ENCODE results near the gene DHX9. TPM values are rescaled to one million over a fixed set of nuclear protein-coding genes. Genes with fewer than 3 reads are reported as not detected.

DHX9 gene
- total RNA-seq, 4 donors from 2014 or later = 37.7 to 58.8 (median 48.4) TPM

GRCh38 chr1:182795563-182796228, 43.5 kb upstream of the DHX9 start:
- Histone ChIP-seq H3K9me3 (no peaks in the 10 kb centered on the region), H3K4me3 (no peak overlapping the region), H3K27me3 (no peaks in the 10 kb centered on the region), H3K36me3 (no peaks in the 10 kb centered on the region), H3K27ac (no peak overlapping the region), H3K4me1 (no peaks in the 10 kb centered on the region)
- ATAC-seq = no peak
- no peak for TF ChIP-seq CTCF (IDR thresholded peaks at IDR 0.05 in 4 of 5, conservative IDR thresholded peaks at IDR 0.05 in 1 of 5)
- TF ChIP-seq POLR2A (IDR thresholded peaks at IDR 0.05) = no peak
- no peak for DNase-seq
- in situ Hi-C loops (cut with MboI; ENCODE audit: low sequenced_read_pairs in 4 of 4) (loop anchor here (25.0 kb wide), 2 partner anchors 358 to 708 kb away; no protein-coding TSS in a partner anchor), intact Hi-C loops (cut with DNase I; ENCODE audit: low total_unique reads) (no loop called here)

DNA sequence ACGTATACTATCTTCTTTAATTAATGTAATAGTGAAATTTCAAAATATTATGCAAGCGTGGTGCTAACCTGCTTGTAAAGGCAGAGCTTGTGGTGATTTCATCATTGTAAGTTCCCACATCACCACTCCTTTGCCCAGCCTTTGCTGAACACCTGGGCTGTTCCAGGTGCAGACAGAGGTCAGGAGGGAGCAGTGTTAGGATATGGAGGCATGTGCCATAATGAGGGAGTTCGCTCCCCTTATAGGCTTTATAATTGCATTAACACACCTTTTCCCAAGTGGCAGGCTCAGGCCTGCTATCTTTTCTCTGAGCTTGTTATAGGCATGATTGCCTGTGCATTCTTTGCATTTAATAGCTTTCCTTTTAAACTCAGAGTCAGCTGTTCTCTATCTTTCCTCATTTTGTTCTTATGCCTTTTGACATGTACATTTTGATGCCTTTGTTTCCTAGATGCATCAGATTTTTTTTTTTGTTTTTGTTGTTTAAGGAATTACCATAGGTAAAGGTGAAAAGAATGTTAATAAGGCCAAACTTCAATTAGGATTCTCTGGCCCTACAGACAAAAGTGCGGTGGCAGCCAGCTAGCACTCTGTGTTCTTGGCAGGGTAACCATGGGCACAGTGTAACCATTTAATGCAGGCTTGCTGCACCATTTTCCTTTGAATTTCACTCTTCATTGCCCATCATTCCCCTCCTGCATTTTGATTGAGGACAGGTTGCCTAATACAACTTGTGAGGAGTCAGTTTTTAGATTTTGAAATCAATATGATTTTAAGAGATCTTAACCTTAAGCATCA, 36.9 kb upstream of the DHX9 start:
- DNase-seq (no peak), ATAC-seq (no peak)
- TF ChIP-seq POLR2A (IDR thresholded peaks at IDR 0.05) (no peak), CTCF (IDR thresholded peaks at IDR 0.05 in 4 of 5, conservative IDR thresholded peaks at IDR 0.05 in 1 of 5) (no peak)
- in situ Hi-C loops (cut with MboI; ENCODE audit: low sequenced_read_pairs in 4 of 4) (no loop called here), intact Hi-C loops (cut with DNase I; ENCODE audit: low total_unique reads) (no loop called here)
- no peak overlapping the region for H3K27ac ChIP-seq
- H3K4me1 ChIP-seq = no peaks in the 10 kb centered on the region
- no peaks in the 10 kb centered on the region for H3K9me3 ChIP-seq
- no peaks in the 10 kb centered on the region for H3K27me3 ChIP-seq
- H3K4me3 ChIP-seq = no peak overlapping the region
- peaks cover 0 to 29% of the 10 kb centered on the region in 2 donors for H3K36me3 ChIP-seq

DNA sequence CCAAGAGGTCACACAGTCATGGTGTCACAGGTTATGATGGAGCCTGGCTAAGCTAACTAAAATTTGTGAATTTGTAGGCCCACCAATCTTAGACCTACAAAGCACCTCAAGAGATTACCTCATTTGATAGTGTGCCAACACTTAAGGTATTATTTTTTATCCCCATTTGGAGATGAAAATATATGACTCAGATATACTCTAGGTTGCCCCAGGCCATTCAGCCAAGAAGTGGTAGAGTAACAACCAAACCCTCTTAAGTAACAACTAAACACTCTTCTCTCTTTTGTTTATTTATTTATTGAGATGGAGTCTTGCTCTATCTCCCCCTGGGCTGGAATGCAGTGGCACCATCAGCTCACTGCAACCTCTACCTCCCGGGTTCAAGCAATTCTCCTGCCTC, 35.3 kb upstream of the DHX9 start:
- Histone ChIP-seq H3K4me3 (no peak overlapping the region), H3K36me3 (peaks cover 0 to 29% of the 10 kb centered on the region in 2 donors), H3K27ac (no peak overlapping the region), H3K4me1 (no peaks in the 10 kb centered on the region), H3K27me3 (no peaks in the 10 kb centered on the region), H3K9me3 (no peaks in the 10 kb centered on the region)
- TF ChIP-seq CTCF (IDR thresholded peaks at IDR 0.05 in 4 of 5, conservative IDR thresholded peaks at IDR 0.05 in 1 of 5) = no peak
- no peak for TF ChIP-seq POLR2A (IDR thresholded peaks at IDR 0.05)
- in situ Hi-C loops (cut with MboI; ENCODE audit: low sequenced_read_pairs in 4 of 4) = no loop called here
- intact Hi-C loops (cut with DNase I; ENCODE audit: low total_unique reads) = no loop called here
- DNase-seq (no peak), ATAC-seq (no peak)

GRCh38 chr1:182806015-182806678, 33.0 kb upstream of the DHX9 start:
- intact Hi-C loops (cut with DNase I; ENCODE audit: low total_unique reads) (no loop called here), in situ Hi-C loops (cut with MboI; ENCODE audit: low sequenced_read_pairs in 4 of 4) (no loop called here)
- Histone ChIP-seq H3K27ac (no peak overlapping the region), H3K36me3 (peaks cover 0 to 40% of the 10 kb centered on the region in 2 donors), H3K4me1 (no peaks in the 10 kb centered on the region), H3K4me3 (no peak overlapping the region), H3K27me3 (no peaks in the 10 kb centered on the region), H3K9me3 (no peaks in the 10 kb centered on the region)
- no peak for DNase-seq
- ATAC-seq = no peak
- no peak for TF ChIP-seq POLR2A (IDR thresholded peaks at IDR 0.05)
- TF ChIP-seq CTCF (IDR thresholded peaks at IDR 0.05 in 4 of 5, conservative IDR thresholded peaks at IDR 0.05 in 1 of 5) = no peak

Data from gastrocnemius medialis (tissue), 4 donors.